WERI-Rb-1 (cell line): ENCODE measurements around the gene NKAIN2.

ENCODE experiments used
- DNase-seq: peaks from one replicate; pipeline ENCODE4 v3.0.0-alpha.2; 2020
- H3K27ac ChIP-seq: fragments of 250-450 bp; sonication (Bioruptor Pico); 2 replicates; pipeline ENCODE4 v1.5.1; 2020; ENCODE audit warnings: mild to moderate bottlenecking, moderate library complexity
- H3K27me3 ChIP-seq: fragments of 250-450 bp; sonication (Bioruptor Pico); 2 replicates; pipeline ENCODE4 v1.5.1; 2021; ENCODE audit warnings: mild to moderate bottlenecking, low read depth, moderate library complexity; ENCODE audit not compliant: insufficient read depth, severe bottlenecking
- H3K36me3 ChIP-seq: fragments of 250-450 bp; sonication (Bioruptor Pico); 2 replicates; pipeline ENCODE4 v1.5.1; 2020; ENCODE audit warnings: mild to moderate bottlenecking, moderate library complexity
- H3K4me3 ChIP-seq: 2 replicates; pipeline ENCODE4 v1.5.1; 2011; ENCODE audit warnings: low read depth, mild to moderate bottlenecking, control low read depth, low read length
- H3K9me3 ChIP-seq: fragments of 250-450 bp; sonication (Bioruptor Pico); 2 replicates; pipeline ENCODE4 v1.5.1; 2021; ENCODE audit warnings: mild to moderate bottlenecking, moderate library complexity; ENCODE audit not compliant: severe bottlenecking
- TF ChIP-seq, protein P1 (sequence below): IDR thresholded peaks from 2 replicates; pipeline ENCODE4 v1.5.1; 2011; ENCODE audit warnings: low read depth, mild to moderate bottlenecking, control low read depth, inconsistent platforms, low read length

Gene NKAIN2

GRCh38 chr6:124190256-124190655, 386.6 kb downstream of the NKAIN2 start:
- Histone ChIP-seq H3K27ac (no peak overlapping the region), H3K27me3 (no peaks in the 10 kb centered on the region), H3K36me3 (no peaks in the 10 kb centered on the region), H3K4me3 (no peak overlapping the region), H3K9me3 (no peaks in the 10 kb centered on the region)
- no peak for DNase-seq
- TF ChIP-seq, protein P1, sequence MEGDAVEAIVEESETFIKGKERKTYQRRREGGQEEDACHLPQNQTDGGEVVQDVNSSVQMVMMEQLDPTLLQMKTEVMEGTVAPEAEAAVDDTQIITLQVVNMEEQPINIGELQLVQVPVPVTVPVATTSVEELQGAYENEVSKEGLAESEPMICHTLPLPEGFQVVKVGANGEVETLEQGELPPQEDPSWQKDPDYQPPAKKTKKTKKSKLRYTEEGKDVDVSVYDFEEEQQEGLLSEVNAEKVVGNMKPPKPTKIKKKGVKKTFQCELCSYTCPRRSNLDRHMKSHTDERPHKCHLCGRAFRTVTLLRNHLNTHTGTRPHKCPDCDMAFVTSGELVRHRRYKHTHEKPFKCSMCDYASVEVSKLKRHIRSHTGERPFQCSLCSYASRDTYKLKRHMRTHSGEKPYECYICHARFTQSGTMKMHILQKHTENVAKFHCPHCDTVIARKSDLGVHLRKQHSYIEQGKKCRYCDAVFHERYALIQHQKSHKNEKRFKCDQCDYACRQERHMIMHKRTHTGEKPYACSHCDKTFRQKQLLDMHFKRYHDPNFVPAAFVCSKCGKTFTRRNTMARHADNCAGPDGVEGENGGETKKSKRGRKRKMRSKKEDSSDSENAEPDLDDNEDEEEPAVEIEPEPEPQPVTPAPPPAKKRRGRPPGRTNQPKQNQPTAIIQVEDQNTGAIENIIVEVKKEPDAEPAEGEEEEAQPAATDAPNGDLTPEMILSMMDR: no peak

- Histone ChIP-seq H3K27me3 (no peaks in the 10 kb centered on the region), H3K27ac (no peak overlapping the region), H3K4me3 (no peak overlapping the region), H3K9me3 (no peaks in the 10 kb centered on the region), H3K36me3 (no peaks in the 10 kb centered on the region)
- TF ChIP-seq, protein P1: no peak
- no peak for DNase-seq
Observed at GRCh38 chr6:124193132-124193531, 389.5 kb downstream of the NKAIN2 start.

DNA sequence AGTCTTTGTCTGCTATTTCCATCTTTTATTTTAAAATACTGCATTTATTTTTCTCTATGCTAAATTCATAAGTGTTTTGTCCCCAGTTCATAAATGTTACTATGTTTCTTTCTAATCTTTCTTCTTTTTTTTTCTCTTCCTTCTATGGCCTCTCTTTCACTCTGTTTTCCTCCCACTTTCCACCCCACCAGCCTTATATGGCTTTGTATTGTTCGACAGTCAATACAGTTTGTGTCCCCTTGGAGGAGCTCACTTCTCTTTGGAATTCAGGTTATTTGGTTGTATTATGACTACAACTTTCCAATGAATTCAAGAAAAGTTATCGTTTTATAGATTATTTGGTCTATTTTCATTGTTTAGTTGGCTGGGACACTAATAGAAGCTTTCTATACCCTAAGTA, 393.5 kb downstream of the NKAIN2 start:
- Histone ChIP-seq H3K36me3 (no peaks in the 10 kb centered on the region), H3K9me3 (no peaks in the 10 kb centered on the region), H3K27ac (no peak overlapping the region), H3K4me3 (no peak overlapping the region), H3K27me3 (no peaks in the 10 kb centered on the region)
- no peak for DNase-seq
- TF ChIP-seq, protein P1: no peak

DNA sequence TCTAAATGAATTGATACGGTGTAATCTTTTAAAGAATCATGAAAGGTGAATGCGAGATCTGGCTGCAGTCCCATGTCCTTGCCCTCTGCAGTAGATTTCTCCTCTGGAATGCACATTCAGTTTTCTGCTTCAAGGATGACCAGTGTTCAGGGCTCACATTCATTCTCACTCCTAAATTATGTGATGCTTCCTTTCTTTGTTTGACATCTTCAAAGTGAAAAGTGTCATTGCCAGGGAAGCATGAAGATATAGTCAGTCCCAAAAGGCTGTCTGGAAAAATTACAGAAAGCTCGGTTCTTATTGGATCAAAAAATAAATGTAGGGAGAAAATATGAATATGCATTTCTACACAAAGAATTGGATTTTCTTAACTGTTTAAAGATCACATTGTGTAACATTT, 395.6 kb downstream of the NKAIN2 start:
- H3K27me3 ChIP-seq: no peaks in the 10 kb centered on the region
- DNase-seq: no peak
- TF ChIP-seq, protein P1: no peak
- H3K9me3 ChIP-seq: no peaks in the 10 kb centered on the region
- no peak overlapping the region for H3K4me3 ChIP-seq
- no peak overlapping the region for H3K27ac ChIP-seq
- no peaks in the 10 kb centered on the region for H3K36me3 ChIP-seq

DNA sequence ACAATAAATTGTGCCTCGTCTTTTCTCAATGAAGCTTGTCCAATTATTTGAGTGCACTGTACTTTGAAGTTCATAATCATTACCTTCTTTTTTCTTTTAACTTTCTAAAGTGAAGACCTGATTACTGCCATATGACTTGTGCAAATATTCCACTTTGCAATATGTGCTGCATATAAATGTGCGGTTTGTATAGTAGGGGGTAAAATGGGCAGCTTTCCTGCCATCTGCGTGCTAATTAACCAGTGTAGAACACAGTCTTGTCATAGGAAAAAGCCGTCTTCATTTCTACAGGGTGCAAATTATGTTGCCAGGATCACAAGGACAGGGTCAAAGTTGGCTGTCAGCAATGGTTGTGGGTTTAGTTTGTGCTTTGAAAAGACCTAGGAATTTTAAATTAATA, 397.0 kb downstream of the NKAIN2 start:
- no peaks in the 10 kb centered on the region for H3K36me3 ChIP-seq
- H3K4me3 ChIP-seq: no peak overlapping the region
- TF ChIP-seq, protein P1: no peak
- DNase-seq: no peak
- no peak overlapping the region for H3K27ac ChIP-seq
- no peaks in the 10 kb centered on the region for H3K27me3 ChIP-seq
- no peaks in the 10 kb centered on the region for H3K9me3 ChIP-seq

GRCh38 chr6:124203101-124203811, 399.6 kb downstream of the NKAIN2 start:
- Histone ChIP-seq H3K27me3 (no peaks in the 10 kb centered on the region), H3K27ac (no peak overlapping the region), H3K4me3 (no peak overlapping the region), H3K9me3 (no peaks in the 10 kb centered on the region), H3K36me3 (no peaks in the 10 kb centered on the region)
- no peak for DNase-seq
- TF ChIP-seq, protein P1: no peak
